Activated T-helper 1 cell treated with anti-CD3 and anti-CD28 coated beads, Interleukin-12 subunit alpha, Interleukin-12 subunit beta, Interleukin-2, Interleukin-4 antibody, amounts not matched to agents 30 ng/mL and 10 ng/mL and 1 ng/mL, durations not matched to agents 14 hours and 24 hours and 36 hours (primary cell): Measurements from ENCODE around the gene PHPT1. TPM values are rescaled to one million over a fixed set of nuclear protein-coding genes. Genes with fewer than 3 reads are reported as not detected.

ENCODE experiments used
- DNase-seq: peaks from one replicate; pipeline ENCODE4 v3.0.0; 2021; ENCODE audit warnings: low spot score
- H3K27ac Mint-ChIP-seq: one replicate; pipeline ENCODE4 v1.8.0; 2021; ENCODE audit warnings: mild to moderate bottlenecking, mixed read lengths
- H3K27me3 Mint-ChIP-seq: one replicate; pipeline ENCODE4 v1.8.0; 2022; ENCODE audit warnings: mild to moderate bottlenecking, moderate library complexity, mixed read lengths; ENCODE audit not compliant: insufficient read depth
- H3K36me3 Mint-ChIP-seq: one replicate; pipeline ENCODE4 v1.8.0; 2021; ENCODE audit warnings: low read depth, mixed read lengths
- H3K4me1 Mint-ChIP-seq: one replicate; pipeline ENCODE4 v1.8.0; 2021; ENCODE audit warnings: low read depth, mixed read lengths
- H3K4me3 Mint-ChIP-seq: one replicate; pipeline ENCODE4 v1.8.0; 2021; ENCODE audit warnings: mild to moderate bottlenecking, moderate library complexity, mixed read lengths
- H3K9me3 Mint-ChIP-seq: one replicate; pipeline ENCODE4 v1.8.0; 2021; ENCODE audit warnings: mixed read lengths
- intact Hi-C: fragments of 100-400 bp; cut with micrococcal nuclease; formaldehyde crosslinking; loops from one replicate; pipeline ENCODE4 v1.15.1; 2024
- total RNA-seq: library from RNA; stranded (reverse); gene quantifications from 2 replicates; pipeline ENCODE4 v1.2.3, GENCODE V29; 2022

Gene PHPT1
- total RNA-seq, 1 donor from 2014 or later, result 139 TPM

DNA sequence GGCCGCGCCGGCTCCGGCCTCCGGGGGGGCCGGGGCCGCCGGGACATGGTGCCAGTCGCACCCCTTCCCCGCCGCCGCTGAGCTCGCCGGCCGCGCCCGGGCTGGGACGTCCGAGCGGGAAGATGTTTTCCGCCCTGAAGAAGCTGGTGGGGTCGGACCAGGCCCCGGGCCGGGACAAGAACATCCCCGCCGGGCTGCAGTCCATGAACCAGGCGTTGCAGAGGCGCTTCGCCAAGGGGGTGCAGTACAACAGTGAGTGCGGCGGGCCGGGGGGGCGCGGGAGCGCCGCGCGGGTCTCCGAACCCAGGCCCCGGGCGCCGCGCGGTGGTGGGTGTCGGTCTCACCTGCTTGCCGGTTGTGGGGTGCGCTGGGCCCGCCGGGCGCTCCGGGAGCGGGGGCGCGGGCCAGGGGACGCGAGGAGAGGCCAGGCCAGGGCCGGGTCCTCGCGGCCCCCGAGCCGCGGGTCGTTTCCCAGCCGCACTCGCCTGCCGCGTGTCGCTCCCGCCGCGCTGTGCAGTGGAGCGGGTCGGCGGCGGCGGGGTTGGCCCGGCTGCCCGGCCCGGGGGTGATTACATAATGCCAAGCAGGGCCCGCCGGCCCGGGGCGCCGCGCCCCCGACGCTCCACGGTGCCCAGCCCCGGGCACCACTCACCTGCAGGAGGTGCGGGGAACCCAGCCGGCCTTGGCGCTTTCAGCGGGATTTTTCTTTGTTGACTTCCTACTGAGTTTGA lies 41.0 kb upstream of the PHPT1 start:
- Mint-ChIP-seq H3K27ac (peak overlapping the region; percentile 55), H3K4me3 (peak overlapping the region; percentile 83), H3K36me3 (peaks cover 26% of the 10 kb centered on the region), H3K4me1 (peaks cover 35% of the 10 kb centered on the region), H3K9me3 (no peaks in the 10 kb centered on the region), H3K27me3 (peaks cover 4% of the 10 kb centered on the region)
- intact Hi-C loops, result loop anchor here (10.0 kb wide), 2 partner anchors 563 to 647 kb away; partner anchors contain the start of genes NSMF and QSOX2
- peak; percentile 33 for DNase-seq

DNA sequence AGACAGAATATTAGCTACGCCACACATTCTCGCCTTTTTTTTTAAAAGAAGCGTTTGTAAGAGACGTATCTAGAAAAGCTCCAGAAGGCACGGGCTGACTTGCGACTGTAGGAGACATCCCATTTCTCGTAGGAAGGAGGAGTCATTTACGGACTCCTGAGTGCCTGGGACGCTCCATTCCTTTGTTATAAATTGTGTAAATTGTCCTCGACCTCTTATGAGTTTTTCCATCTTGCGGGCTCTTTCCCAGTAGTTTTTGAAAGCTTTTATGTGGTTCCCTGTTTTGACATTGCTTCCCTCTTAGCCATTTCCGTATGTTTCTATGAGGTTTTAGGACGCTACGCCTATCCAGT lies 40.4 kb upstream of the PHPT1 start:
- peaks cover 38% of the 10 kb centered on the region for H3K4me1 Mint-ChIP-seq

GRCh38 chr9:136814725-136815421 lies 34.3 kb upstream of the PHPT1 start:
- no peaks in the 10 kb centered on the region for H3K27me3 Mint-ChIP-seq
- peaks cover 35% of the 10 kb centered on the region for H3K36me3 Mint-ChIP-seq
- H3K9me3 Mint-ChIP-seq, result no peaks in the 10 kb centered on the region
- H3K27ac Mint-ChIP-seq, result no peak overlapping the region
- no peak overlapping the region for H3K4me3 Mint-ChIP-seq
- intact Hi-C loops, result no loop called here
- peaks cover 38% of the 10 kb centered on the region for H3K4me1 Mint-ChIP-seq
- DNase-seq, result no peak

More for the DNA sequence above, 40.4 kb upstream of the PHPT1 start:
- peak overlapping the region; percentile 83 for H3K4me3 Mint-ChIP-seq
- DNase-seq, result no peak
- H3K27me3 Mint-ChIP-seq, result peaks cover 3% of the 10 kb centered on the region
- peak overlapping the region; percentile 36 for H3K27ac Mint-ChIP-seq
- peaks cover 31% of the 10 kb centered on the region for H3K36me3 Mint-ChIP-seq
- intact Hi-C loops, result loop anchor here (10.0 kb wide), 2 partner anchors 564 to 646 kb away; partner anchors contain the start of genes NSMF and QSOX2
- no peaks in the 10 kb centered on the region for H3K9me3 Mint-ChIP-seq

DNA sequence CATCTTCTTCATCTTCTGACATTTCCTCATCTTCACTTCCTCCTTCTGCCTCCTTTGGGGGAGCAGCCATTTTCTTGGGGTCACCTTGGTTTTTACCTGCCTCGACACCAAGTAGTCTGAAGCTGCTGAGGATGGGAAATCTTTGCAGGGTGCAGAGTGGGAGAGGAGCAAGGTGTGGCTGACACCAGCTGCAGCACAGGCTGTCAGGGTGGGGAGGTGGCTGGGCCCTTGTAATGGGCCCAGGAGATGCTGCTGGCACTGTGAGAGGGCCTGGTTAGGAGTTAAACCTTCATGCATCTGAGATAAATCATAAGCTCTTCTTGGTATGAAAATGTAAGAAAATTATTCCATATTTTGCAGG lies 33.8 kb upstream of the PHPT1 start:
- peaks cover 31% of the 10 kb centered on the region for H3K36me3 Mint-ChIP-seq
- no peak overlapping the region for H3K4me3 Mint-ChIP-seq
- no peak overlapping the region for H3K27ac Mint-ChIP-seq
- H3K27me3 Mint-ChIP-seq, result no peaks in the 10 kb centered on the region
- no peak for DNase-seq
- H3K9me3 Mint-ChIP-seq, result no peaks in the 10 kb centered on the region
- H3K4me1 Mint-ChIP-seq, result peaks cover 34% of the 10 kb centered on the region
- intact Hi-C loops, result no loop called here

GRCh38 chr9:136820971-136821825 lies 28.0 kb upstream of the PHPT1 start:
- no peaks in the 10 kb centered on the region for H3K4me1 Mint-ChIP-seq
- H3K36me3 Mint-ChIP-seq, result peaks cover 6% of the 10 kb centered on the region
- no peak overlapping the region for H3K4me3 Mint-ChIP-seq
- no peak overlapping the region for H3K27ac Mint-ChIP-seq
- intact Hi-C loops, result no loop called here
- H3K9me3 Mint-ChIP-seq, result no peaks in the 10 kb centered on the region
- no peaks in the 10 kb centered on the region for H3K27me3 Mint-ChIP-seq
- no peak for DNase-seq

GRCh38 chr9:136821826-136822544 lies 27.2 kb upstream of the PHPT1 start:
- Mint-ChIP-seq H3K4me1 (no peaks in the 10 kb centered on the region), H3K9me3 (no peaks in the 10 kb centered on the region), H3K36me3 (peaks cover 3% of the 10 kb centered on the region), H3K27ac (no peak overlapping the region), H3K4me3 (no peak overlapping the region), H3K27me3 (no peaks in the 10 kb centered on the region)
- intact Hi-C loops, result no loop called here
- no peak for DNase-seq

- H3K36me3 Mint-ChIP-seq, result no peaks in the 10 kb centered on the region
- H3K27ac Mint-ChIP-seq, result no peak overlapping the region
- H3K4me3 Mint-ChIP-seq, result no peak overlapping the region
- no peaks in the 10 kb centered on the region for H3K4me1 Mint-ChIP-seq
- no peaks in the 10 kb centered on the region for H3K9me3 Mint-ChIP-seq
- intact Hi-C loops, result no loop called here
- no peaks in the 10 kb centered on the region for H3K27me3 Mint-ChIP-seq
- no peak for DNase-seq
These were observed 25.8 kb upstream of the PHPT1 start for GRCh38 chr9:136823136-136824046.

DNA sequence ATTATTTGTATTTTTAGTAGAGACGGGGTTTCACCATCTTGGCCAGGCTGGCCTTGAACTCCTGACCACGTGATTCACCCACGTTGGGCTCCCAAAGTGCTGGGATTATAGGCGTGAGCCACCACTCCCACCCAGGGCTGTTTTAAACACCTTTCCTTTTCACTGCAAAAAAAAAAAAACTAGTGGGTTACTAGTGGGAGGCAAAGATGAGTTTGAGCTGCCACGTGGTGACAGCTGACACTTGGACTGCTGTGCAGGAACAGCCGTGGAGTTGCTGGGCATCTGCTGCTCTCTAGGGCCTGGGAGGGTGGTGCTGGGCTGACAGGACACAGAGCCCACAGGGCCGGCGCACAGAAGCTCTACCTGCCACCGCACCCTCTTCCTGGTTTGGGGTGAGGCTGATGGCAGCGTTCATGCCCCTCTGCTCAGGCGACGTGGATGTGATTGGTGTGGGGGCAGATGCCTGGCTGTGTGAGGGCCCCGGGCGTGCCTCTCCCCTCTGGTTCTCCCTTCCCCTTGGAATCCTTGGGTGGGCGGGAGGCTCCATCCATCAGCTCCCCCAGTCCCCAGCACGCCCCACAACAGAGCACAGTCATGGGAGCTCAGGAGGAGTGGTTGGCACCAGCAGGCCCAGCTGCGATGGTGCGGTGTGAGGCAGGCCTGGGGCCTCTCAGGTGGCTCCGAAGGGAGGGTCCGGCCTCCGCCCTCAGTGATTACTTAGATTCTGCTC lies 24.5 kb upstream of the PHPT1 start:
- Mint-ChIP-seq H3K27ac (no peak overlapping the region), H3K4me3 (no peak overlapping the region), H3K9me3 (no peaks in the 10 kb centered on the region), H3K27me3 (no peaks in the 10 kb centered on the region), H3K36me3 (peaks cover 3% of the 10 kb centered on the region), H3K4me1 (no peaks in the 10 kb centered on the region)
- intact Hi-C loops, result no loop called here
- DNase-seq, result no peak

DNA sequence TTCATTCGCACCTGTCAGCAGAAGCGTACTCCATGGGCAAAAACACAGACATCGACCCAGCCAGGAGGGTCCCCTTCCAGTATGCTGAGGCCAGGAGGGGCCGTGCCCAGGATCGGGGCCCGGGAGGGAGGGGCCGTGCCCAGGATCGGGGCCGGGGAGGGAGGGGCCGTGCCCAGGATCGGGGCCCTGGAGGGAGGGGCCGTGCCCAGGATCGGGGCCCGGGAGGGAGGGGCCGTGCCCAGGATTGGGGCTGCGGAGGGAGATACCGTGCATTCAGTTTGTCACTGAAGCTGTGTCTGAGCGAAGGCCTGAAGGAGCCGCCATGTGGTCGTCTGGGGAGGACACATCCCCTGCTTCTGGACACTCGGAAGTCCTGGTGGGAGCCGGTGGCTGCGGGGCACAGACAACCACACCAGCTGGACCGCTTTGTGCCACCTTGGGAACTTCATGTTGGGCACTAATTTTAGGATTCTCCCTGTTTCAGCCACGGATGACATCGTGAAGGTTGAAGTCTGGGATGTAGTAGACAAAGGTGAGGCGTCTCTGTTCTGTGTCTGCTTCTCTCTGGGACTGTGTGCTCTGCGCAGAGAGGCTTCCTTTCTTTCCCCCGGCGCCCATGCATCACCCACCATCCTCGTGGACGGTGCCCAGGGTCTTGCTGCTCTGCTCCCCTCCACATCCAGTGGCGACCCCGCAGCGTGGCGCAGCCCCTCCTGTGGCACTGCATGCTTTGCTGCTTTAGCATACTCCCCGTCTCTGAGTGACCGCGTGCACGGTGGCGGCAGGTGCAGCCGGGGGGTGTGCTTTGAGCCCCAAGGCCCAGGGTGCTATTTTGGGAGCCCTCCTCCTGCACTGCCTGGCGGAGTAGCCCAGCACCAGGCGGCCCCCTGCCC lies 23.7 kb upstream of the PHPT1 start:
- intact Hi-C loops, result no loop called here
- no peak for DNase-seq
- H3K36me3 Mint-ChIP-seq, result peaks cover 3% of the 10 kb centered on the region
- H3K9me3 Mint-ChIP-seq, result no peaks in the 10 kb centered on the region
- H3K4me3 Mint-ChIP-seq, result no peak overlapping the region
- no peaks in the 10 kb centered on the region for H3K27me3 Mint-ChIP-seq
- no peaks in the 10 kb centered on the region for H3K4me1 Mint-ChIP-seq
- no peak overlapping the region for H3K27ac Mint-ChIP-seq

DNA sequence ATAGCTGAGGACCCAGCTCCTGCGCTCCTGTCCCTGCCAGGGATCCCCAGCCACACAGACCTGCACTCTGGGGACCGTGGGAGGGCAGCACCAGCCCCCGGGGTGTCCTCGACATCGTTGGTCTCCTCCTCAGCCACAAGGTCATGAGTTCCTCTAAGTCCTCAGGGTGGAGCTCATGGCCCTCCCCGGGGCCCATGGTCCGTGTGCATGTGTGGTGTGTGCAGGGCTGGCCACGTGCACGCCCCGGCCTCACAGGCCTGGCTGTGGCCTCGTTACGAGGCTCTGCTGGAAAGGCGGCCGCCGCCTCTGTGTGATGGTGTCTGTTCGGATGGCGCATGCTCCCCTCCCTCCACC lies 23.0 kb upstream of the PHPT1 start:
- Mint-ChIP-seq H3K27ac (no peak overlapping the region), H3K4me1 (no peaks in the 10 kb centered on the region), H3K27me3 (no peaks in the 10 kb centered on the region), H3K4me3 (no peak overlapping the region), H3K9me3 (no peaks in the 10 kb centered on the region), H3K36me3 (peaks cover 3% of the 10 kb centered on the region)
- no peak for DNase-seq
- intact Hi-C loops, result no loop called here
